ENCODE data around the gene FBP2.

GRCh38 chr9:94566550-94566949 lies 27.1 kb downstream of the FBP2 start:
- TF ChIP-seq REST (IDR thresholded peaks at IDR 0.05; ENCODE audit: unreplicated experiment) (no peak), NANOG (IDR thresholded peaks at IDR 0.05; ENCODE audit: borderline replicate concordance) (no peak), EZH2 (IDR thresholded peaks at IDR 0.05; ENCODE audit: low read depth, unreplicated experiment) (no peak), CTCF (conservative IDR thresholded peaks at IDR 0.05; ENCODE audit: low read depth in 2 of 2) (no peak)
